Ishikawa (cell line): ENCODE results near the gene YEATS2.

ENCODE experiments used
- CEBPB ChIP-seq: IDR thresholded peaks from 2 replicates; pipeline ENCODE4 v1.6.1; 2012
- CREB1 ChIP-seq: IDR thresholded peaks from 2 replicates; pipeline ENCODE4 v1.6.1; 2012; ENCODE audit warnings: low read depth
- EGR1 ChIP-seq: IDR thresholded peaks from 2 replicates; pipeline ENCODE4 v1.6.1; 2012
- EP300 ChIP-seq: IDR thresholded peaks from 2 replicates; pipeline ENCODE4 v1.6.1; 2012; ENCODE audit warnings: borderline replicate concordance
- FOXM1 ChIP-seq: IDR thresholded peaks from 2 replicates; pipeline ENCODE4 v1.6.1; 2012; ENCODE audit warnings: low read depth, borderline replicate concordance
- MAX ChIP-seq: IDR thresholded peaks from 2 replicates; pipeline ENCODE4 v1.6.1; 2012
- NFIC ChIP-seq: IDR thresholded peaks from 2 replicates; pipeline ENCODE4 v1.6.1; 2012
- RAD21 ChIP-seq: IDR thresholded peaks from 2 replicates; pipeline ENCODE4 v1.6.1; 2012; ENCODE audit warnings: low read depth
- REST ChIP-seq: IDR thresholded peaks from 2 replicates; pipeline ENCODE4 v1.6.1; 2012; ENCODE audit warnings: low read depth, mild to moderate bottlenecking
- TAF1 ChIP-seq: IDR thresholded peaks from 2 replicates; pipeline ENCODE4 v1.6.1; 2012; ENCODE audit warnings: low read depth, mild to moderate bottlenecking
- TCF12 ChIP-seq: IDR thresholded peaks from 2 replicates; pipeline ENCODE4 v1.6.1; 2012; ENCODE audit warnings: low read depth
- TEAD4 ChIP-seq: IDR thresholded peaks from 2 replicates; pipeline ENCODE4 v1.6.1; 2012
- USF1 ChIP-seq: IDR thresholded peaks from 2 replicates; pipeline ENCODE4 v1.6.1; 2012
- YY1 ChIP-seq: IDR thresholded peaks from 2 replicates; pipeline ENCODE4 v1.6.1; 2012; ENCODE audit warnings: low read depth
- ZBTB7A ChIP-seq: IDR thresholded peaks from 2 replicates; pipeline ENCODE4 v1.6.1; 2012; ENCODE audit warnings: low read depth

Gene YEATS2

GRCh38 chr3:183695569-183696364, 1.8 kb upstream of the YEATS2 start:
- TF ChIP-seq CEBPB = no peak
- TF ChIP-seq NFIC = 0 out of 2 replicates have a peak, but pooled peaks have one; percentile 6

- TF ChIP-seq FOXM1 (no peak), EGR1 (no peak), RAD21 (no peak), MAX (no peak; the same call in 1 of the 2 replicates), TCF12 (no peak)
Measured at GRCh38 chr3:183697123-183697609, 431 bp upstream of the YEATS2 start.

GRCh38 chr3:183698318-183698751, 738 bp downstream of the YEATS2 start:
- TF ChIP-seq TCF12 = no peak
- TF ChIP-seq USF1 = no peak
- no peak for TF ChIP-seq YY1
- TF ChIP-seq REST = no peak
- no peak for TF ChIP-seq CREB1
- no peak for TF ChIP-seq TEAD4
- TF ChIP-seq ZBTB7A = no peak; the same call in 1 of the 2 replicates

- TF ChIP-seq EP300 (no peak), NFIC (no peak), FOXM1 (no peak), CREB1 (no peak), ZBTB7A (no peak), TAF1 (no peak), YY1 (no peak), MAX (no peak), REST (no peak), TEAD4 (no peak), USF1 (no peak), EGR1 (no peak)
Measured at GRCh38 chr3:183698756-183699155, 1.2 kb downstream of the YEATS2 start.

GRCh38 chr3:183699238-183699947, 1.8 kb downstream of the YEATS2 start:
- TF ChIP-seq TAF1 (no peak), FOXM1 (no peak)

GRCh38 chr3:183701744-183702143, 4.1 kb downstream of the YEATS2 start:
- no peak for TF ChIP-seq CEBPB
- TF ChIP-seq REST = no peak
- no peak for TF ChIP-seq MAX
- no peak for TF ChIP-seq RAD21
- no peak for TF ChIP-seq EP300
- TF ChIP-seq EGR1 = no peak
- no peak for TF ChIP-seq USF1
- TF ChIP-seq CREB1 = no peak
- TF ChIP-seq TAF1 = no peak
- TF ChIP-seq ZBTB7A = no peak
- TF ChIP-seq FOXM1 = no peak
- no peak for TF ChIP-seq TCF12
- TF ChIP-seq NFIC = no peak
- no peak for TF ChIP-seq TEAD4
- TF ChIP-seq YY1 = no peak
